GM12865 (cell line): ENCODE results near the gene SOX8.

Experiments used
- DNase-seq: peaks from one replicate; pipeline ENCODE4 v3.0.0; 2010; ENCODE audit warnings: low read depth
- H3K4me3 ChIP-seq: 2 replicates; pipeline ENCODE4 v1.5.1; 2011; ENCODE audit warnings: mild to moderate bottlenecking, low read depth, low read length, control low read depth
- CTCF ChIP-seq: IDR thresholded peaks from 2 replicates; pipeline ENCODE4 v1.5.1; 2011; ENCODE audit warnings: low read length, control low read depth, low read depth, inconsistent platforms; ENCODE audit not compliant: insufficient read depth; ENCODE audit errors: missing control alignments

The SOX8 gene

GRCh38 chr16:991773-992172 lies 10.2 kb downstream of the SOX8 start:
- no peak for TF ChIP-seq CTCF
- H3K4me3 ChIP-seq, result no peak overlapping the region
- no peak for DNase-seq

GRCh38 chr16:993731-994130 lies 12.2 kb downstream of the SOX8 start:
- no peak for TF ChIP-seq CTCF
- DNase-seq, result no peak
- no peak overlapping the region for H3K4me3 ChIP-seq

DNA sequence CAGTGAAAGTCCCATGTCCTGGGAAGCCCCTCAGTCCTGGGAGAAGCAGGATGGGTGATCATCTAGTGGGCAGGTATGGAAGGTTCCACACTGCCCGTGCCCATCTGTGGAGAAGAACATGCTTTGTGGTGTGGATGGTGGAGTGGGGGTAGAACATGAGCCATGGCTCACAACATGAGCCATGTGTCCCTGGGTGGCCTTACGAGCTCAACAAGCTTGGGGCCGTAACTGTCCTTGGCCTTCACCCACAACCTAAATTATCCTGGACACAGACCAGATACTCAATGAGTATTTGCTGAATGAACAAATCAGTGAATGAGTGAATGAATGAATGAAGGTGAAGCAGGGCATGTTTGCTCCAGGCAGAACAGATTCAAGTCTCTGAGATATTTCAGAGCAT lies 13.5 kb downstream of the SOX8 start:
- DNase-seq, result no peak
- TF ChIP-seq CTCF, result no peak
- no peak overlapping the region for H3K4me3 ChIP-seq

DNA sequence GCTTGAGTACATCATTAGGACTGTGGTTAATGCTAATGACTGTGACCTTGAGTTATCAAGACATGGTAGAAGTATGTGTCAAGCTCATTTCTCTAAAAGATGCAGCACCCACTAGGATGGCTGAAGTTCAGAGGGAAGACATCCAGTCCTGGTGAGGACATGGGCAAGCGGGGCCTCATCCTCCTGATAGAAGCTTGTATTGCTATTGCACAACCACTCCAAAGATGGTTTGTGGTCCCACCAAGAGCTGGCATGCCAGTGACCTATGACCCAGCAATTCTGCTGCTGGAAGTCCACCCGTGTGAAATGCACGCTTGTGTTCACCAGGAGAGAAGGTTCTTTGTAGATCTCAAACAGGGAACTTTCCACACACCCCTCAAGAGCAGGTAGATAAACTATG lies 14.2 kb downstream of the SOX8 start:
- DNase-seq, result no peak
- TF ChIP-seq CTCF, result no peak
- H3K4me3 ChIP-seq, result no peak overlapping the region

- no peak overlapping the region for H3K4me3 ChIP-seq
- TF ChIP-seq CTCF, result no peak
- DNase-seq, result no peak
These were observed 15.1 kb downstream of the SOX8 start for GRCh38 chr16:996681-997080.

DNA sequence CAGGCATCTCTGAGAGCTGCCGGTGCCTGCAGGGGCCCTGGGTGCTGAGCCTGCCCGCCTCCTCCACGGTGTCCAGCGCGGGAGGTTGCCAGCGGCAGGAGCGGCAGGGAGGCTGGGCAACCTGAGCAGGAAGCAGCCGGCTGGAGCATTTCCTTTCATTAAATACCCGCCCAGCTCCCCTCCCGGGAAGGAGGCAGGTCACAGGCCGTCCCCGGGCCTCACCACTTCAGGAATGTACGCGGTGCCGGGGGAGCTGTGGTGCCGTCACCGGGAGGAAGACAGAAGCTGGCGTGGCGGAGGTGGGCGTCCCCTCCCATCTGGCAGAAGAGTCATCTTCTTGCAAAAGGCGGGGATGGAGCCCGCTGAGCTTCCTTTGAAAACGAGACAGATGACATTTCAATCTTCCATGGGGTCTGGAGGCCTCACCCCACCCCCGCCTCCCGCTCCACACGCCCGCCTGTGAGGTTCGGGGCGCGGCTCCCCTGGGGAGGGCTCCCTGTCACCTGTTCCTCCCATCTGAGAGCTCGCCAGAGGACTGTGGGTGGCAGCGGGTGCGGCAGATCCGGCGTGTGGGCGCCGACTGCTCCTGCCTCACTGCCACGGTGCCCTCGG lies 16.0 kb downstream of the SOX8 start:
- no peak for DNase-seq
- TF ChIP-seq CTCF, result no peak
- no peak overlapping the region for H3K4me3 ChIP-seq

DNA sequence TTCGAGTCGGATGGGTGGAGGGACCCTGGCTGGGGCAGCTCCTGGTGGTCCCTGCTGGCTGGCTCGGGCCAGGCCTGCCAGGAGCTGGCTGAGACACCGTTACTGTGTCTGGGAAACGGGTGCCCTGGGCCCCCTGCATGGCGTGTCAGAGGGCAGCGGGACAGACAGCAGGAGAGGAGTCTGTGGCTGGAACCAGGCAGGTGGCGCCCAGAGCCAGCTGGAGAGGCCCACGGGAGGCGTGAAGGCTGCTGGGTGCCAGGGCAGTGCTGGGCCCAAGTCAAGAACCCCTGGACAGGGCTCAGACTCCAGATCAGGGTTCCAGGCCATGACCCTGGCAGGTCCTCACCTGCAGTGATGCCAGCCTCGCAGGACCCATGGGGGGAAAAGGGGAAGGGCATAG lies 16.6 kb downstream of the SOX8 start:
- no peak overlapping the region for H3K4me3 ChIP-seq
- DNase-seq, result no peak
- TF ChIP-seq CTCF, result no peak
